ENCODE results near the gene MINAR1.

DNA sequence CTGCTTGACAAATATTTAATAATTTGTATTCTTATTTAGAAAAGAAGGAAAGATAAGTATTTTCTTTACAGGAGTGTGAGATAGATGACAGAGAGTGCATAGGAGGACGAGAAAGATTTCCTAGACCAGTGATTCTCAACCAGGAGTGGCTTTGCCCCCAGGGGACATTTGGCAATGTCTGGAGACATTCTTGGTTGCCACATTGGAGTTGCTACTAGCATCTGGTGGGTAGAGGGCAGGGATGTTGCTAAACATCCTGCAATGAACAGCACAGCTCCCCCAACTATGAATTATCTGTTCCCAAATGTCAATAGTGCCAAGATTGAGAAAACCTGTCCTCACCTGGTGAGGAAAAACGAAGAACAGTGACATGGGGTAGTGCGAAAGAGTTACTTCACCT lies 30.8 kb upstream of the MINAR1 start:
- TF ChIP-seq PLRG1 (conservative IDR thresholded peaks at IDR 0.05) (no peak), ZNF563 (CRISPR knock-in tag; IDR thresholded peaks at IDR 0.05) (no peak), NAIF1 (CRISPR knock-in tag; IDR thresholded peaks at IDR 0.05; ENCODE audit: borderline replicate concordance) (no peak), GPBP1L1 (CRISPR knock-in tag; IDR thresholded peaks at IDR 0.05) (no peak), ASH2L (IDR thresholded peaks at IDR 0.05; ENCODE audit: insufficient read length, low read depth, low read length) (no peak)
